Mesodermal cell (in vitro differentiated cells): ENCODE data around the gene NAPG.
"Not testable (repeated sequence)": the region's sequence is repeated elsewhere in the genome, so short reads cannot be mapped to it uniquely, and the experiment has no call there.

Experiments
- H3K27ac ChIP-seq: 2 replicates; pipeline ENCODE4 v1.7.0; 2013; ENCODE audit warnings: mild to moderate bottlenecking, low read depth, low read length, moderate library complexity; ENCODE audit not compliant: severe bottlenecking
- H3K36me3 ChIP-seq: 2 replicates; pipeline ENCODE4 v1.7.1; 2013; ENCODE audit warnings: mild to moderate bottlenecking, low read length, moderate library complexity; ENCODE audit not compliant: control insufficient read depth, insufficient read depth
- H3K4me1 ChIP-seq: one replicate; pipeline ENCODE4 v1.7.1; 2013; ENCODE audit warnings: mild to moderate bottlenecking, low read length; ENCODE audit not compliant: insufficient read depth, control insufficient read depth, poor library complexity, severe bottlenecking
- H3K4me3 ChIP-seq: 2 replicates; pipeline ENCODE4 v1.7.0; 2013; ENCODE audit warnings: low read length, control low read depth, mild to moderate bottlenecking; ENCODE audit not compliant: insufficient read depth, poor library complexity, severe bottlenecking; ENCODE audit errors: extremely low read depth
- H3K9me3 ChIP-seq: 2 replicates; pipeline ENCODE4 v1.7.1; 2013; ENCODE audit warnings: mild to moderate bottlenecking, low read length, moderate library complexity; ENCODE audit not compliant: control insufficient read depth
- WGBS, 2 experiments: methylation state at CpG; one replicate each; pipeline ENCODE4 v1.1.5; 2013; ENCODE audit warnings: missing lambda C conversion rate in 2 of 2; ENCODE audit not compliant: insufficient coverage in 2 of 2; 5-methylcytosine and 5-hydroxymethylcytosine counted together

Gene NAPG

DNA sequence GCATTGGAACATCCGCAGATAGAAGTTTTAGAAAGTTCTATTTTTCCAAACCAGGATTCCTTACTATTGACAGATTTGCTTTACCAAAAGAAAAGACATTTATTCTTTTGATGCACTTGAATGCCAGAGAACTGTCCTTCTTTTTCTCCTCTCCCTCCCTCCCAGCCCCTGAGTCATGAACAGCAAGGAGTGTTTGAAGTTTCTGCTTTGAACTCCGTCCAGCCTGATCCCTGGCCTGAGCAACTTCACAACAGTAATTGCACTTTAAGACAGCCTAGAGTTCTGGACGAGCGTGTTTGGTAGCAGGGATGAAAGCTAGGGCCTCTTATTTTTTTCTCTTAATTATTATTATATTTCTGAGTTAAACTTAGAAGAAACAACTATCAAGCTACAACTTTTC, 37.8 kb upstream of the NAPG start:
- Histone ChIP-seq H3K27ac (no peak overlapping the region), H3K9me3 (no peaks in the 10 kb centered on the region), H3K4me3 (no peak overlapping the region), H3K36me3 (peaks cover 12% of the 10 kb centered on the region), H3K4me1 (peaks cover 7% of the 10 kb centered on the region)
- 80 to 100% methylated on average over 1 to 2 of the region's 4 CpGs for whole genome bisulfite sequencing, 2 experiments

DNA sequence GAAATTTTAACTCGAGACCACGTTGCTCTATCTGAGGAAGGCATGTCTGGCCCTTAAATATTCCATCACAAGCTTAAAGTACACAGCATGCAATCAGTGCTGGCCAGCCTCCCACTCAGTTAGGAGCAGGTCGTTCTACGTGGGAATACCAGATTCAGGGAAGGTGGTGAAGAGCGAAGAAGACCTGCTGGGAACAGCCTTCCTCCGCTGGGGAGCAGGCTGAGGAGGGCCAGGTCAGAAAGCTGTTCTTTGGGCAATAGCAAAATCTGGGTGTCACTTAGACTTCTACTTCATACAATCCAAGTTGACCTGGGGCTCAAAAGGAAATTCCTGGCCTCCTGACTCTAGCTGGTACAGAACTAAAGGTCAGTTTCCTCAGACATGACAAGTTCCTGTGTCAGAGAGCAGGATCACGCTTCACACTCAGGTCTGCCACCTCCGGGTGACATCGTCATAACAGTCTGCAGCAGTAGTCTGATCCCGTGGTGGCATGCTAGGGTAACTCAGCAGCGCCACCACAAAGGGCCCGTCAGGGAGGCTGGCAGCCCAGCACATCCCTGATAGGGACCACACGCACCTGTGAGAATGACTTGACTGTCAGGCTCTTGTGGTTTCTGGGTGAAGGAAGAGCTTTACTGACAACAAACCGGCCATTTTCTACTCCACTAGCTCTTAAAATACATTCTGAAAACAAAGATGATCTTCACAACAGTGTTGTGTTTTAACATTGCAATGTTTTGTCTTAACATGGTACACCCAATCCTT, 35.2 kb upstream of the NAPG start:
- Histone ChIP-seq H3K4me1 (peaks cover 7% of the 10 kb centered on the region), H3K27ac (no peak overlapping the region), H3K4me3 (no peak overlapping the region), H3K36me3 (peaks cover 12% of the 10 kb centered on the region), H3K9me3 (no peaks in the 10 kb centered on the region)
- WGBS, 2 experiments, result 69 to 74% methylated on average over 9 to 11 of the region's 14 CpGs

DNA sequence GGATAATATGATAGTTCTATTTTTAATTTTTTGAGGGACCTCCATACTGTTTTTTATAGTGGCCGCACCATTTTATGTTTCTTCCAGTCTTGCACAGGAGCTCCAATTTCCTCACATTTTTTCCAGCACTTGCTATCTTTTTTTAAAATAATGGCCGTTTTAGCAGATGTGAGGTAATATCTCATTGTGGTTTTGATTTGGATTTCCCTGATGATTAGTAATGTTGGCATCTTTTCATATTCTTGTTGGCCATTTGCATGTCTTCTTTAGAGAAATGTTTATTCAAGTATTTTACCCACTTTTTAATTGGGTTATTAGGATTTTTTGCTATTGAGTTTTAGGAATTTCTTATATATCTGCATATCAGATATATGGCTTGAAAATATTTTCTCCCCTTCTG, 29.9 kb upstream of the NAPG start:
- H3K36me3 ChIP-seq, result no peaks in the 10 kb centered on the region
- H3K4me3 ChIP-seq, result no peak overlapping the region
- H3K4me1 ChIP-seq, result no peaks in the 10 kb centered on the region
- H3K27ac ChIP-seq, result no peak overlapping the region
- H3K9me3 ChIP-seq, result no peaks in the 10 kb centered on the region
- WGBS, 2 experiments, result no CpG with 5 or more reads among the region's 2 CpGs

DNA sequence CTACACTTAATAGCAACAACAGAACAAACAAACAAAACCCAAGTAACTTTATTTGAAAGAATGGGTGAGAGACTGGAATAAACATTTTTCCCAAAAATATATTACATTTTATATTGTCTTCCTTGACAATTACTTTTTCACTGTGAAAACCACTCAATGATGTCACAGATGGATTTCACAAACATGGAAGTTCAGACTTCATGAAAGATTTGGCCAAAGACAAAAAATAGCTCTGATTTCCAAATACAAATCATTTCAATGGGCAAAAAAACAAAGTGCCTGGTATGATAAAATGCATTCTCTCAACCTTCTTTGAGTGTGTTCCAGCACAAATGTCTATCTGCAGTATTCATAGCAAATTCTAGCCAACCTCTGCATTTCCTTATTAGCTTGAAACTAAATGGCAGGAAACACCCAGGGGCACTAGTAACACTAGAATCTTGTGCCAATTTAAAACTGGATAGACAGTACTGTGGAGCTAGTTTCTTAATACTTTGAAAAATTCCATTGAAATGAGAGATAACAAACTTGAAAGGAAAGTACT, 28.5 kb upstream of the NAPG start:
- Histone ChIP-seq H3K4me1 (no peaks in the 10 kb centered on the region), H3K36me3 (no peaks in the 10 kb centered on the region), H3K9me3 (no peaks in the 10 kb centered on the region), H3K27ac (no peak overlapping the region), H3K4me3 (no peak overlapping the region)

DNA sequence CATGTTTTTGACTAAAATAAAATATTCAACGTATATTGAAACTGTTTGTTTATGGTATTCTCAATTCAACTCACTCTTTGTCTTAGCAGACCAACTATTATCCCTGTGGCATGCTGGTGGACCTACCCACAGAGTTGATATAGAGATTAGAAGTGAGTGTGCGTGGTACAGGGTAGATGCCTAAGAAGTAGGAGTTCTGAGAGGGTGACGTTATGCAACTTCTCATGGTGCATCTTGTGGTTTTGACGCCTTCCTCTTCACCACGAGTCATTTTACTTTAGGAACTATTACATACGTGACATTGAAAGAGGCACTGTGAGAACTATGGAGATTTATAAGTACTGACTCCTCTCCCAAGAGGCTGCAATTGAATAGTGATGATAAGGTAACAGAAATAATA, 26.6 kb upstream of the NAPG start:
- Histone ChIP-seq H3K4me3 (no peak overlapping the region), H3K27ac (no peak overlapping the region), H3K36me3 (no peaks in the 10 kb centered on the region), H3K4me1 (no peaks in the 10 kb centered on the region), H3K9me3 (no peaks in the 10 kb centered on the region)
- 90% methylated on average over 2 of the region's 6 CpGs; no CpG with 5 or more reads in 1 of the 2 experiments for WGBS, 2 experiments

DNA sequence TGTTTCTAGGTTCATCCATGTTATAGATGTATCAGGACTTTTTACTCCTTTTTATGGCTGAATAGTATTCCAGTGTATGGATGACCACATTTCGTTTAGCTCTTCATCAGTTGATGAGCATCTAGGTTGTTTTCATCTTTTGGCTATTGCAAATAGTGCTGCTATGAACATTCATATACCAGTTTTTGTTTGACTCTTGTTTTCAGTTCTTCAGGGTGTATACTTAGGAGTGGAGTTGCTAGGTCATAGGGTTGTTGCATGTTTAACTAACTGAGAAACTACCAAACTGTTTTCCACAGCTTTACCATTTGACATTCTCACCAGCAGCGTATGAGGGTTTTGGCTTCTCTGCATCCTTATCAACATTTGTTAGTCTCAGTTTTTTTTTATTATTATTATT, 25.8 kb upstream of the NAPG start:
- Histone ChIP-seq H3K27ac (no peak overlapping the region), H3K4me3 (no peak overlapping the region), H3K9me3 (peaks cover 8% of the 10 kb centered on the region), H3K36me3 (no peaks in the 10 kb centered on the region), H3K4me1 (no peaks in the 10 kb centered on the region)
- WGBS, 2 experiments, result no CpG with 5 or more reads among the region's 2 CpGs

DNA sequence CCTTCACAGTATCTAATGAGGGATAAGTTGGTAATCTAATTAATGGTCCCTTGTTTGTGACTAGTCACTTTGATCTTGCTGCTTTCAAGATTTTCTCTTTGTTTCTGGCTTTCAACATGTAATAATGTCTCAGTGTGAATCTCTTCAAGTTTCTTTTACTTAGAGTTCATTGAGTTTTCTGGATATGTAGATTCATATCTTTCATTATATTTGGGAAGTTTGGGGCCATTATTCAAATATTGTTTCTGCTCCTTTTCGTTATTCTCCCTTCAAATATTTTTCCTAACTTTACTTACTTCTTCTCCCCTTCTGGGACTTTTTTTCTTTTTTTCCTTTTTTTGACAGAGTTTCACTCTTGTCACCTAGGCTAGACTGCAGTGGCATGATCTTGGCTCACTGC, 21.1 kb upstream of the NAPG start:
- no peaks in the 10 kb centered on the region for H3K4me1 ChIP-seq
- no peak overlapping the region for H3K4me3 ChIP-seq
- H3K36me3 ChIP-seq, result no peaks in the 10 kb centered on the region
- 83 to 100% methylated on average over 1 of the region's 1 CpG for WGBS, 2 experiments
- H3K9me3 ChIP-seq, result peaks cover 30% of the 10 kb centered on the region
- no peak overlapping the region for H3K27ac ChIP-seq

DNA sequence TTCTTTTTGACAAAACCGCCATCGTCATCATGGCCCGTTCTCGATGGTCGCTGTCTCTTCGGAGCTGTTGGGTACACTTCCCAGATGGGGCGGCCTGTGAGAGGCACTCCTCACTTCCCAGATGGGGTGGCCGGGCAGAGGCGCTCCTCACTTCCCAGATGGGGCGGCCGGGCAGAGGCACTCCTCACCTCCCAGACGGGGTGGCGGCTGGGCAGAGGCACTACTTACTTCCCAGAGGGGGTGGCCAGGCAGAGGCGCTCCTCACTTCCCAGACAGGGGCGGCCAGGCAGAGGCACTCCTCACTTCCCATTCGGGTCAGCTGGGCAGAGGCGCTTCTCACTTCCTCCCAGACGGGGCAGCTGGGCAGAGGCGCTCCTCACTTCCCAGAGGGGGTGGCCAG, 19.9 kb upstream of the NAPG start:
- peaks cover 30% of the 10 kb centered on the region for H3K9me3 ChIP-seq
- H3K4me1 ChIP-seq, H3K27ac ChIP-seq, H3K4me3 ChIP-seq, H3K36me3 ChIP-seq: not testable (repeated sequence)
- WGBS, 2 experiments, result 88% methylated on average over 15 of the region's 19 CpGs; no CpG with 5 or more reads in 1 of the 2 experiments

DNA sequence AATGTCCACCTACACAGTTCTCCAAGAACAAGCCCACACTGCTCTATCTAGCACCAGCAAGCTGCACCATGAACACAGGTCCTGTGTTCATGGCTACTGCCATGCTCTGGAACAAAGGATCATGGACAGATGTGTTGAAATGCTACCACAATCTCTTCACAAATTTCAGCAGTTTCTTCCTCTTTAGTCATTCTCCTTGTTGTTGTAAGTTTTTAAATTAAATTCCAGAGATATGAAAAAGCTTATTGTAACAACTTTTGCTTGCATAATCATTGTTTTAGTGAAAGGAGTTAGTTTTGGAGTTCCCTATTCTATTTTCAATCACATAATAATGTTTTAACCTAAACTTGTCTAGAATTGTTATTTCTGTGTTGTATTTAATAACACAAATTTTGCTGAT, 17.2 kb upstream of the NAPG start:
- Histone ChIP-seq H3K9me3 (peaks cover 30% of the 10 kb centered on the region), H3K4me1 (no peaks in the 10 kb centered on the region), H3K27ac (no peak overlapping the region), H3K4me3 (no peak overlapping the region), H3K36me3 (no peaks in the 10 kb centered on the region)

DNA sequence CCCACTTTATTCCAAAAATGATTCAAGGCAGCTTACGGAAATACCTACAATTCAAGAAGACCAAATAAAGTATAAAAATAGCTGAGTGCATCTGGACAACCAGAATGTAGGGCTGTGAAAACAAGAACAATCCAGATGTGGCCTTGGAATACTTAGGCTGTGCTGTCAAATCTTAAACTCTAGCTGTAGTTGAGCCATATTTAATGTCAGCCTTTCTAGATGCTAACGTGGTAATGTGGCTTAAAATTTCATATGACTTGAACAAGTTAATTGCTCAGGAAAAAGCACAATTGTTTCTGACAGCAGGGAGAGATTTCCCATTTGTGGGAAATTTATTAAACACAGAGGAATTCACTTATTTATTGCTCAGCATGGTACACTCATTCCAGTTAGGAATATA, 14.6 kb upstream of the NAPG start:
- H3K36me3 ChIP-seq, result no peaks in the 10 kb centered on the region
- no peak overlapping the region for H3K4me3 ChIP-seq
- H3K27ac ChIP-seq, result no peak overlapping the region
- H3K4me1 ChIP-seq, result no peaks in the 10 kb centered on the region
- 86 to 100% methylated on average over 1 of the region's 2 CpGs for WGBS, 2 experiments
- H3K9me3 ChIP-seq, result peaks cover 20% of the 10 kb centered on the region

DNA sequence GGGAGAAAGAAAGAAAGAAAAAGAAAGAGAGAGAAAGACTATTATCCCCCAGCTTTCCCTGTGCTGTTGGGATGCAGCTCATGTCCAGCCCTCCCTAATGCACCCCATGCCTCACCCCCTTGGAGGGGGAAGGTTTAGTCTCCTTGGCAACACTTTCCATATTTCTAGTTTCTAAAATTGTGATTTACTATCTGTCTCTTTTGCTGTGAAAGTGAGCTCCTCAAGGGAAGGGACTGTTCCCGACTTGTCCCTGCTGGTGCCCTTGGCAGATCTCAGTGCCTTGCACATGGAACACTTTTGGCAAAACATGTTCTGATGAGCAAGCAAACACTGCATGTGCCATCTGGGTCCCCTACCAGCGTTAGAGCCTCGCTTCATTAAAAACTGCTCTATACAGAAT, 11.7 kb upstream of the NAPG start:
- Histone ChIP-seq H3K4me3 (no peak overlapping the region), H3K36me3 (no peaks in the 10 kb centered on the region), H3K4me1 (no peaks in the 10 kb centered on the region), H3K9me3 (no peaks in the 10 kb centered on the region), H3K27ac (no peak overlapping the region)
- whole genome bisulfite sequencing, 2 experiments, result 91 to 93% methylated on average over 1 to 3 of the region's 3 CpGs
